HG03064 (cell line): ENCODE results near the gene SLC35B2.

Source experiments
- ATAC-seq: cut with Tn5 transposase; IDR thresholded peaks from one replicate; pipeline ENCODE4 v1.9.1; 2021; ENCODE audit warnings: low read depth; ENCODE audit not compliant: unreplicated experiment

Gene SLC35B2

GRCh38 chr6:44286285-44286565 lies 28.9 kb upstream of the SLC35B2 start:
- ATAC-seq = no peak

GRCh38 chr6:44285552-44286284 lies 28.4 kb upstream of the SLC35B2 start:
- no peak for ATAC-seq

- no peak for ATAC-seq
Measured at GRCh38 chr6:44284867-44285266, 27.5 kb upstream of the SLC35B2 start.

- no peak for ATAC-seq
Measured at GRCh38 chr6:44284121-44284520, 26.8 kb upstream of the SLC35B2 start.

DNA sequence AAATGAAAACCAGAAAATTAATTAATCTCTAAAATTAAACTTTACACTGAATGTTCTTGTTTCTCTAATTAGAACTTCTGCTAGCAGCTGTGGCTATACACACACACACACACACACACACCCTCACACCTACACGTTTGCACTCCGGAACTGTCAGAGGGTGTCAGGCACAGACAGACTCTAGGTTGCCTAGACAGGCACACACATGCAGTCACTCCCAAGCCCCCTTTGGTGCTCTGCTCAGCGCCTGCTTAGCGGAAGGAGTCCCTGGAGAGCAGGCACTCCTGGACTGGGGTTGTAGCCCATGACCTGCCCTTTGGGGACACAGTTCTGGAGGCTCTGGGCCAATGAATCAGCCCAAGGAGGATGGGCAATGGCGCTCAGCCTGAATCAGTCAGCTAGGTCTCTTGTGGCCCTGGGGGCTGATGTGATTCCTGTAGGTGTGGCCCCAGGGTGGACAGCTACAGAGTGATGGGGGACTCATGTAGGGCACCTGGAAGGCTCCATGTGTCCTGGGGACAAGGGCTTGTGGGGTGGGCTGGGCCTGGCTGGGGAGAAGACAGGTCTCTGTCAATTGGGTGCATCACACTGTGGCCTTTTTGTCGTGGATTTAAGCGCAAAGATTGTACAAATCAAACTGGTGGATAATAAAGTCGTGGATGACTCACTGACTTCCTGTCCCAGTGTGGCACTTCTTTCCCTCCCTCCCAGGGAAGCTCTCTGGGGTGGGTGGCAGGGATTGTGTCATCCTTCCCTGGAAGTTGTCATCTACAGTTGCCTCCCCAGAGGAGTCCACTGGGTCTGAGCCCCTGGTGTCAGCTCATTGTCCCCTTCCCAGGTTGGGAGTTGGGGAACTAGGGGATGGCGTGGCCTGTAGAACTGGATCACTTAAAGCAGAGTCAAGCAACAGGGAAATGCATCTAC lies 21.7 kb upstream of the SLC35B2 start:
- ATAC-seq = no peak

- ATAC-seq = no peak
Measured at GRCh38 chr6:44278315-44278714, 21.0 kb upstream of the SLC35B2 start.

- ATAC-seq = no peak
Measured at GRCh38 chr6:44277763-44278162, 20.4 kb upstream of the SLC35B2 start.

GRCh38 chr6:44276667-44277640 lies 19.6 kb upstream of the SLC35B2 start:
- ATAC-seq = no peak

DNA sequence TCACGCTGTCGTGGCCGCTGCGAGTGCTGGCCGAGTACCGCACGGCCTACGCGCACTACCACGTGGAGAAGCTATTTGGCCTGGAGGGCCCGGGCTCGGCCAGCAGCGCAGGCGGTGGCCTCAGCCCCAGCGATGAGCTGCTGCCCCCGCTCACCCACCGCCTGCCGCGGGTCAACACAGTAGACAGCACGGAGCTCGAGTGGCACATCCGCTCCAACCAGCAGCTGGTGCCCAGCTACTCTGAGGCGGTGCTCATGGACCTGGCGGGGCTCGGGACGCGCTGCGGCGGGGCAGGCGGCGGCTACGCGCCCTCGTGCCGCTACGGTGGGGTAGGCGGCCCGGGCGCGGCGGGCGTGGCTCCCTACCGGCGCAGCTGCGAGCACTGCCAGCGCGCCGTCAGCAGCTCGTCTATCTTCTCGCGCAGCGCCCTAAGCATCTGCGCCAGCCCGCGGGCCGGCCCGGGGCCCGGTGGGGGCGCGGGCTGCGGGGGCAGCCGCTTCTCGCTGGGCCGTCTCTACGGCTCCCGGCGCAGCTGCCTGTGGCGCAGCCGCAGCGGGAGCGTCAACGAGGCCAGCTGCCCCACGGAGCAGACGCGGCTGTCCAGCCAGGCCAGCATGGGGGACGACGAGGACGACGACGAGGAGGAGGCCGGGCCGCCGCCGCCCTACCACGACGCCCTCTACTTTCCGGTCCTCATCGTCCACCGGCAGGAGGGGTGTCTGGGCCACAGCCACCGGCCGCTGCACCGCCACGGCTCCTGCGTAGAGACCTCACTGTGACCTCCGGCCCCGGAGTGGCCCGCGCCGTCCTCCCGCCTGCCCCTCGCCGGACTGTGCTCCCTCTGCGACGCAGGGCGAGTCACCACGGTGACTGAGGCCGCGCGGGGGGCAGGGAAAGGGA lies 18.7 kb upstream of the SLC35B2 start:
- no peak for ATAC-seq

DNA sequence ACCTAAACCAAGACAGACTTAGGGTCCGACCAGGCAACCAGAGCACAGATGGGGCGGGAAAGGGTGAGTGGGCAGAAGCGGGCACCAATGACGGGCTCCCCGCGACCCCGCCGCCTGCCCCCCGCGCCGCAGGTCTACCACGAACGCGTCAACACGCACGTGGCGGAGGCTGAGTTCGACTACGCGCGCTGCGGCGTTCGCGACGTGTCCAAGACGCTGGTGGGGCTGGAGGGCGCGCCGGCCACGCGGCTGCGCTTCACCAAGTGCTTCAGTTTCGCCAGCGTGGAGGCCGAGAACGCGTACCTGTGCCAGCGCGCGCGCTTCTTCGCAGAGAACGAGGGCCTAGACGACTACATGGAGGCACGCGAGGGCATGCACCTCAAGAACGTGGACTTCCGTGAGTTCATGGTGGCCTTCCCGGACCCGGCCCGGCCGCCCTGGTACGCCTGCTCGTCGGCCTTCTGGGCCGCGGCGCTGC lies 18.0 kb upstream of the SLC35B2 start:
- no peak for ATAC-seq

DNA sequence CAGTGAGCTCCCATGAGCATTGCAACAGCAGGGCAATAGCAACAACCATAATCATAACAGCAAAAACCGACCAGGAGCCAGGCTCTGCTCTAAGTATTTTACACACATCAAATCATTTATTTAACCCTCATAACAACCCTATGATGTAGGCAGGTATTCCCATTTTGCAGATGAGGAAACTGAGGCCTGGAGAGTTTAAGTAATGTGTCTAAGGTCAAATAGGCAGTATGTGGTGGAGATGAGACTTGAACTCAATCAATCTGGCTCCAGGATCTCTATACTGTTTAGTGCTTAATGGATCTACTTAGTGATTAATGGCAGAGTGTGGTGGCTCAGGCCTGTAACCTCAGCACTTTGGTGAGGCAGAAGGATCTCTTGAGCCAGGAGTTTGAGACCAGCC lies 16.3 kb upstream of the SLC35B2 start:
- no peak for ATAC-seq

DNA sequence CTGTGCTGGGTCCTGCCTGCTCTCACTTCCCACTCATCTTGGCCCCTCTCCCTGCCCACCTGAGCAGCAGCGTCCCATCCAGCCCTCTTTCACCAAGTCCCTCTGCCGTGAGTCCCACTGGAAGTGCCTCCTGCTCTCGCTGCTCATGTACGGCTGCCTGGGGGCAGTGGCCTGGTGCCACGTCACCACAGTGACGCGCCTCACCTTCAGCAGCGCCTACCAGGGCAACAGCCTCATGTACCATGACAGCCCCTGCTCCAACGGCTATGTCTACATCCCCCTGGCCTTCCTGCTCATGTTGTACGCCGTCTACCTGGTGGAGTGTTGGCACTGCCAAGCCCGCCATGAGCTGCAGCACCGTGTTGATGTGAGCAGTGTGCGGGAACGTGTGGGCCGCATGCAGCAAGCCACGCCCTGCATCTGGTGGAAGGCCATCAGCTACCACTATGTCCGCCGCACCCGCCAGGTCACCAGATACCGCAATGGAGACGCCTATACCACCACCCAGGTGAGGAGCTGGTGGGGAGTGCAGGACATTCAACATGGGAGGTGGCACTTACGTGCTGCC lies 15.8 kb upstream of the SLC35B2 start:
- ATAC-seq = no peak

GRCh38 chr6:44272529-44272928 lies 15.2 kb upstream of the SLC35B2 start:
- ATAC-seq = no peak

- ATAC-seq = no peak
Measured at GRCh38 chr6:44271914-44272313, 14.6 kb upstream of the SLC35B2 start.

GRCh38 chr6:44271406-44271723 lies 14.0 kb upstream of the SLC35B2 start:
- no peak for ATAC-seq

- no peak for ATAC-seq
Measured at GRCh38 chr6:44270526-44271405, 13.4 kb upstream of the SLC35B2 start.

GRCh38 chr6:44269921-44270525 lies 12.7 kb upstream of the SLC35B2 start, which contains the start of gene TMEM151B:
TSS of gene TMEM151B (plus strand) at chr6:44270450. CDS start at chr6:44270743, 293 bp downstream.
- no peak for ATAC-seq
